Right forelimb (tissue), 1 donor: ENCODE measurements around the gene SASH1.
A peak's percentile ranks its signal among the peaks of the same experiment; 100 is the strongest.

Experiments used
- DNase-seq: peaks from one replicate; pipeline ENCODE4 v3.0.0-alpha.2; 2018

SASH1 gene

DNA sequence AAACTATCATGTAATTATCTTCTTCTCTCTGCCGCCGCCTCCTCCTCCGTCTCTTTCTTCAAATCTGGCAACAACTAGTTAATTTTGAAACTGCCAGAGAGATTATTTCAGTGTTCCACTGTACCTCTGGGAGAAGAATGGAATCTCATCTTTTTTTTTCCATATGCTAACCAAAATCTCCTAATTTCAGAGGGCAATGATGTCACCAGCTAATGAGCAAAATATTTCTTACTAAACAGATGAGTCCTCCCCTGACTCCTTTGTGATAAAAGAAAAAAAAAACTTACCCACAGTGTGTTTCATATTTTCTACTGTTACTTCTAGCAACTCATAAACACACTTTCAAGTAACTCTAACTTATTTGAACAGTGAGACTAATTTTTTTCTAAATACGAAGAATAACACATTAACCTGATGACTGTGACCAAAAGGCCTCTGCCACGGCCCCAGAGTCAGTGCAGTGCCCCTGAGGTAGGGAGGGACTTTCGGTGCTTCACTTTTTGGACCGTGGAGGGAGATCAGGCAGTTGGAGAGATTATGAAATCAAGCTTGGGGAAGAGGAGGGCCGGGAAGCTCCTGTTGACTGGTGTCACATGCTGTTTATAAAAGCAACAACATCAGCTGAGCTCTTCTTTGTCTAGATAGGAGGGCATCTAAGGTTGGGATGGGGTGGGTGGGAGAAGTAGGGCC, 159.6 kb downstream of the SASH1 start:
- DNase-seq, result no peak

DNA sequence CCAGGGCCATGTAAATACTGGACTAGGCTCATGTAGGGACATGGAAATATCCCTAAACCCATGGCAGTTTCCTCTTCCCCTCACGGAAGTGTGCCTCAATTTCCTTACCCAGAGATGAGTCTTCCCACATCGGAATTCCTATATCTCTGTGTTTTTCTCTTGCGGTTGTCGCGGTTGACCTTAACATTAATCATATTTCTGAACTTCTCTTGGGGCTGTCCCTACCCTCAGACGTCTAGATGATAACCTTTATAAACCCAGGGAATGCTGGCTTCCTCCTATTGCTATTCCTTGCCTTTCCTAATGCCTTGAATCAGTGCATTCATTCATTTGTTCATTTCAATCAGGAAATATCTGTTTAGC, 160.1 kb downstream of the SASH1 start:
- no peak for DNase-seq

DNA sequence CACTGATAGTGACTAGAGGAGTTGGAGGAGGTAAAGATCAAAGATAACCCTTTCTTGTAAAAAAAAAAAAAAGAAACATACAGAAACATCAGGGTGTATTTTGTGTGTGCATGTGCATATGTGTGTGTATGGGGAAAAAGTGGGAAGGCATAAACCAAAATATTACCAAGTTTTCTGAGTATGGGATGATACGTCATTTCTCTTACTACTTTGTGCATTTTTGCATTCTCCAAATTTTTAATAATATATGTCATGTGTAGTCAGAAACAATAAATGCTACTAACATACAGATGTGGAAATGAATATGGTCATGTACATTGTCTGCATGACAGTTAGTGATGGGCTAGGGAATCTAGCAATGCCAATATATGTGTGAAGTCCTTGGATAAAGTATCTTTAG, 161.1 kb downstream of the SASH1 start:
- DNase-seq, result no peak

DNA sequence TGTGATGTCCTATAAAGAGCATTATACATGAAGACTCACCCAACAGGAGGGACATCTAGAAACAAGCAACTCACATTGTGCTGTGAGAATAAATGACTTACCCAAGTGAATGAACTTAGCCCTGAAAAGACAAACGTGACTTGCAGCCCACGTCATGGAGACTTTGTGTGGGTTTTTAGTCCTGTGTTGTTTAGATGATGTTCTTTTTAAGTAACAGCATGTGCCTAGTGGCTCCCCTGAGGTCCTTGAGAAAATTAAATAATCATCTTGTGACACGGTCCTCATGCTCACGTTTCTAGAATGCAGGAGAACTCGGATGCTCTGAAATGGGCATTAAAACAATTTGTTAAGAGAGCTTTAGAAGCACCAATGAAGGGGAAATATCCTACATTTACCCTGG, 165.1 kb downstream of the SASH1 start:
- DNase-seq, result no peak

DNA sequence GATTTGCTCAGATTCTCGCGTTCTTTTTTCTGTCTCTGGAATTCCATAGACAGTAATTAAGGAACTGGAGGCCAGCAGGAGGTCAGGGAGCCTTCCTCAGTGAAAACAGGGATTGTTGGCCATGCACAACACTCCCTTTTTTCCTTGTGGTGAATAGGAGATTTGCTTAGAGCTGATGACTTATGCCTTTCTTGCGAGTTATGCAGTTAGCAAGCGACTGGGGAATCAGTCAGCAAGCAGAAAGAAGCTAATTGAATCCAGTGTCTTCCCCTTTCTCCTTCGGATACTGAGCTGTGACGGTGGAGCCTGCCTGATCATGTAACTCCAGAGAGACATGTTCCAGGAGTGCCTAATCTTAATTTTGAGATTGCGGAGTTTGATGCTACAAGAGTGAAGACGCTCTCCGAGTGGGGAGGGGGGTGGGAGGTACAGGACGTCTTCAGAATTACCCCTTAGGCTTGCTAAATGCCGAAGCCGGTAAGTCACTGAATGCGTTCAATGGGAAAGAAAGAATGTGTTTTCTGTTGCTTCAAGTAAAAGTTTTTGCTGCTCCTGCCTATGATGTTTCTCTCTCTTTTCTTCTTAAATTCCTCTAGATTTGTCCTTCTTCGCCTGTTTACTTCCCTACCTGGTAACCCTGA, 165.9 kb downstream of the SASH1 start:
- peak; percentile 73 for DNase-seq

DNA sequence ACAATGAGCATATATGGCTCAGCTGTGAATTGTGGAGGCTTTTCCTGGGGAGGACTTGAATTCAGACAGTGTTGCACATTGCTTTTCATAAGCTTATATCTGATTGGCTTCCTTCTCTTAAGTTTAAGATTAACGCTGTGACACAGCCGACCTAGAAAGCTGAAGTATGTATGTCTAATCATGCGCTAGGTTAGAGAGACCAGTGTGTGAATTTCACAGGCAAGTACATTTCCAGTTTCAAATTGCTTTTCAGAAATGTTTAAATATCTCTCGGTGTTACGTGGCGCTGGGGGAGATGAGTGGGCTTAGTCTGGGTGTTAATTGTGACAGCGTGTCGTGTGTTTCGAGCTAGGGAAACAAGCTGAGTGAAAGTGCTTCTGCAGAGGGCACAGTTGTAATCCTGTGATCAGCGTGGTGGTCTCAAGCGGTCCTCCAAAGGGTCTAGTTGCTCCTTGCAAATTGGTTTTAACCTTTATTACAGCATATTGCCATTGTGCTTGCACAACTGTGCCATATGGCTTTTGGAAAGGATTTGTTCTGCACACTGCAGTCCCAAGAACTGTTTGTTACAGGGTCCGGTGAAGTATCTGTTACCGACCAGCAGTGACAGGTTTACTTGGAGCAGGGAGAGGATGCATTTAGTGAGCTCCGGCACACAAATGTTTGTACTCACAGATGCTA, 166.6 kb downstream of the SASH1 start:
- DNase-seq, result peak; percentile 71

DNA sequence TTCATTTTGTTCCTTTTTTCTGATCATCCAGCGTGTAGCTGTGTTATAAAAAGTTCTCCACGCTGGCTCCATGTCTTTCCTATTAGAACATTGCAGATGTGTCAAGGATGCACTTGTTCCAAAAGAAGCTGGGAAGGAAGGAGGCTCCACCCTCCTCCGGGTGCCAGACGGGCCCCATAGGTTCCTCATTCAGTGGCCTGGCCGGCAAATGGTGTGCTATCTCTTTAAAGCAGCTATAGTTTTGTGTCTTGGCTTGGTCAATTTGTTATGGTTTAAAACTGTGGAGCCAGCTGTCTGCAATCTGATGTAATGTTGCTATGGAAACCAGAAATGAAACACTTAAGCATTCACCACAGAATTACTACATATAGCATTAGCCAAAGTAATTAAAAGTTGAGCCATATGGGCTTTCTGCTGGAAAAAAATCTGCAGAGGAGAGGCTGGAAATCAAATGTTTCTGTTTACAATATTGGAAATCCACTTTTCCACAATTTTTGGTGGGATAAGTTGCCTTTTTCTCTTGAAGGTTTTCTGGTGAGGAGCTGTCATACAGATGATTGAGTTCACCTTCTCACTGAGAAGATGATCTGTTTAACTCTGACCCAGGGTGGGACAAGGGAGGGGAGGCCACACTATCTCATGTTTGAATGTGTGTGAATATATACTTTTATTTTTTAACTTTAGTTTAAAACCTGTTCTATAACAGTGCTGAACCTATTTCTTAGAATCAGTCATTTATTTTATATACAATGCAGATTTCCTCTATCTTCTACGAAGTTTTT, 167.4 kb downstream of the SASH1 start:
- peak; percentile 92 for DNase-seq

DNA sequence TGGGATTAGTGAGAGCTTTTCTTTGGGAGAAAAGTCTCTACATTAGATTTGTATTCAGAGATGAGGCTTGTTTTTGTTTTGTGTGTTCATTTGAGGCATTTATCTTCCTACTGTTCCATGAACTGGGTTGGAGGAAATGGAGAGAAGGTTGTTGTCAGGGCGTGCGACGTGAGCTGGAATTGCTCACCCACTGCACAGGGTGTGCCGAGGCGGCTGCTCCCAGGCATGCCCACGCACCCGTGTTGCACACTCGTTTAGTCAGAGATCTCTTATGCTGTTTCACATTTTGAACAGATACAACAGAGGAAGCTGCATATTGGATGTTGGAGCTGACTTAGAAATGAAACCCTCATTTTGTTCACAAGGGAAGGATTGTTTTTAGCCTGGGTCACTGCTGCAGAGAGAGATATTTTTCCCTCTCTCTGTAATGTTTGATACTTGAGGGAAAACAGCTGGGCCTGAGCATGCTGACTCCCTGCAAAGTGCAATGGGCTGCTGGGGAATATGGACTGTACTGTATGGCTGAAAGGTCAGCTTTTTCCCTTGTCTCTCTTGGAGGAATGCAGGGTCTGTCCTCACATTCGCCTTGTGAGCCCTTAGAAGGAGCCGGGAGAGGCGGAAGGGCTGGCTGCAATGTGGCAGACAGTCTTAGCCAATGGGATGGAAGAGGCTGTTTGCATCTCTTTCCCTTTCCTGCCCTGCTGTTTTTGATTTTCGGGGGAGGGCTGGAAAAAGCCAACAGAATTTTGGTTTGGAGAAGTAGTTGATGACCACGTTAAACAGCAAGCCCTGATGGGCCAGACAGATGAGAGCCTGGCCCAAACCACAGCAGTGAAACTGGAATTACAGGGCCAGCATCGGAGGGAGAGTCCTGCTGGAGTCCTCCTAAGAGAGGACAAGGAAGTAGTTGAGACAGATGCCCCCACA, 170.8 kb downstream of the SASH1 start:
- peak; percentile 80 for DNase-seq

DNA sequence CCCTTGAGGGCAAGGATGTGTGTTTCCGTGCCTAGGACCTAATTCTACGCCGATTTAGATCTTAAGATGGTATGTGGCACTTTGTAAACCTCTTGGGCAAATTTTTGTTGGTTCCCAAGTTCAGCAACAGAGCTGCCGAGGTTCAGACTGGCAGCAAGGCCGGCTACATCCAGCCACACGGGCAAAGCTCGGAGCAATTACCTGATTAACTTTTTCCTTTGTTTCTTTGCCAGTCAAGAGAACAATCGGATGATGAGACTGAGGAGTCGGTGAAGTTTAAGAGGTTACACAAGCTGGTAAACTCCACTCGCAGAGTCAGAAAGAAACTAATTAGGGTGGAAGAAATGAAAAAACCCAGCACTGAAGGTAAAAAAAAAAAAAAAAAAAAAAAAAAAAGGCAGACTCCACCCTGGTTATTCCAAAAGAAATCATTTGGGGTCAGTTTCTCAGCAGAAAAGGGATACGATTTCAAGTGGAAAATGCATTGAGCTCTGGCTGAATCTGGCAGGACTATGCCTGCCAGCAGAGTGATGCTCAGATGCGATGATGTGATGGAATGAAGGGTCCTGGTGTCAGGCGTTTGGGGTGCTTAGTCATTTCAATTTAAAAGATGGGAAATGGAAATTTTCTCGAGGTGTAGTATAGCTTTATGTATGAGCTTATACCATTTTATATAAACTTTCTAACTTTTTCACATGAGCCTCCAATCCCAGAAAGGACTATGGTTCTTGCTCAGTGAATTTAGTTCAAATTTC, 171.6 kb downstream of the SASH1 start:
- DNase-seq, result no peak

DNA sequence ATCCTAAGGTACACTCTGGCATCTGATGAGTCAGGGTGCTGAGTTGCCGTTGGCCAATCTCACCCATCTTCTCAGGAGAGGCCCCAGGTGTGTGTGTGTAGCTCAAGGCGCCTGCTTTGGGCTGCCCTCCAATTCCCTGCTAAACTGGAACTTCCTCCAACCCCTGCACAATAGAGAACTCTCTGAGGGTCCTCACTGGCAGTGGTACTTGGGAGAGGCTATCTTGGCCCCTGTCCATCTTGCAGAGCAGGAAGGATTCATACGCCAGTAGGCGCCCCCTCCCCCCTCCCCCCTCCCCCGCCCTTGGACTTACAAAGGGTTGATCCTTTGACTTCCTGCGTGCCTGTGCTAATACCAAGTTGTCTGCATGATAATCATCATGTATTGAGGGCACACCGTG, 173.6 kb downstream of the SASH1 start:
- DNase-seq, result no peak

DNA sequence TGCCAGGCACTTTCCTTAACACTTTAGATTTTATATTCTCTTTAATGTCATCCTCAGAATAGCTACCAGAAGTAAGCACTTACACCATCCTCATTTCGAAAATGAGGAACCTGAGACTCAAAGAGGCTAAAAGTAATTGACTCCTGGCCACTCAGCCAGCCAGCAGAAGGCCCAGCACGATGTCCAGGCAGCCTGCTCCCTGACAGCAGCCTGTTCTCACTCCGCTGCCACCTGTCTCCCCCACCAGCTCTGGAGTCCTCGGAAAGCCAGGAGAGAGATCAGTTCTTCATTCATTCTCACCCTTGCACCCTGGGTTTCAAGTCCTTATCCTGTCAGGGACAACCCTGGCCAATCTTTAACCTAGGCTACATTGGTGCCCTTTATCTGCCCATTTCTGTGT, 174.0 kb downstream of the SASH1 start:
- no peak for DNase-seq

DNA sequence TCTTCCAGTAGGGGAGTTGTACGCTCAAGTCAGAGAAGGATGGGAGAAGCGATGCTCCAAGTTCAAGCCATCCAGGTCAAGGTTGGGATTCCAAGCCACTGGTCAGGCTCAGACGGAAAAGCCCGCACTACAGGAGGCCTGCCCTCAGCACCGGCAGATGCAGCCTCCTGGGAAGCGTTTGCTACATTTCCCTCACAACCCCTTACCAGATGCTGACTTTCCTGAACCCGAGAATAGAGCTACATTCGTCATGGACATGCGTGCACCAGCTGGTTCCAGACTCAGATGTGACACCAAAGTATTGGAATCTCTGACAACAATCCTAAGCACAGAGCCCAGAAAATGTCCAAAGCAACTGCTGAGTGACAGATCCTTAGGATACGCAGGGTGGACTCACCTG, 174.8 kb downstream of the SASH1 start:
- no peak for DNase-seq

DNA sequence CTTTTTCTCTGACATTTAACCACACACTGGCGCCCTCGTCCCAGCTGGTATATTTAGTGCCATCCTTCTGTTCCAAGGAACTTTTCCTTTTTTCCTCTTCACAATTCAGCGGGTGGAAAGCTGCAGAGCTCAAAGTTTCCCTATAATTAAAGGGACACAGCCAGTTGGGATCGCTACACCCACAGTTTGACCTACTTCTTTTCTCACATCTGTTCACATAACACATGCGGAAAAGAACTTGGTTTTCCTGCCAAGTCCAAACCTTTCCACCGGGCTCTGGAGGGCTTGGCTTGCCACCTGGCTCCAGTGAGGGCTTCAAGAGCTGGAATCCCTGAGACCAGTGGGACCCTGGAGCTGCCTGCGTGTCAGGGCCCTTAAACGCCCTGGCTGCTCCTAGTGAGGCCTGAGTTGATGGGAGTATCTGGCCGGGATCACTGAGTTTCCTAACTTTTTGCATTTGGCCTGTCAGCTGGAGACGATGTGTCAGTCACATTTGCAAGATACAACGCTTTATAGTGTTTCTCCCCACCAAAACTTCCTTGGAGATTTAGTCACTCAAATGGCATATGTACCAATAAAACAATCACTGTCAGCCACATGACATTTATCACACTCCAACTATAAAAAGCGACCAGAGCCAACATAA, 176.0 kb downstream of the SASH1 start:
- peak; percentile 84 for DNase-seq

DNA sequence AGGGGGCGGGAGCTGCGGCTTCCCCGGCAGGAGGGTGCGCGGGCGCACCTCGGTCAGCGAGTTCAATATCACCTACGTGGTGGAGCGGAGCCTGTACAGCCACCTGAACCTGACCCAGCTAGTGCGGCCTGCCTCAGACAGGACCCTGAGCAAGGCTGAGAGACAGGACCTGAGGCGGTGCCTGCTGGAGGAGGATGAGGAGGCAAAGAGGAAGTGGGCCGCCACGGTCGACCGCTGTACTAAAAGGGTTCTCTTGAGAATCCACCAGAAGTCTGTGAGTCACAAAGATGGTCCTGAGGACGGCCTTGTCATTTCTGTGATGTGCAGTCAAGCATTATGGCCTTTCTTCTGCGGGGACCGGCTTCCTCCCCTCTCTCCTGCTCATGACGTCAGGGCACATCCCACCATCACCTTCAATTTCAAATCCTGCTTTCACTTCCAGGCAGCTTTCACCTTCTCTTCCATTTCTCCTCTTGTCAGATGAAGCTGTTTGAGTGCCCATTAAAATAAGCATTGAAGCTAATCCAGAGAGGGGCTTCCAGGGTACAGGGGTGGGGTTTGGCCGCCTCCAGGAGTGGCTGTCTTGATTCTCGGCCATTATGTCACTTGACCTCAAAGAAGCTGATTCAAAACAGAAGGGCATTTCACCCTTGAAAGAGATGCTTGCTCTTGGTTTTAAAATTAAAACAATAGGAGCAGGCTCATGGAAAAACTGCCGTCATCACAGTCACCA, 177.6 kb downstream of the SASH1 start:
- DNase-seq, result no peak

DNA sequence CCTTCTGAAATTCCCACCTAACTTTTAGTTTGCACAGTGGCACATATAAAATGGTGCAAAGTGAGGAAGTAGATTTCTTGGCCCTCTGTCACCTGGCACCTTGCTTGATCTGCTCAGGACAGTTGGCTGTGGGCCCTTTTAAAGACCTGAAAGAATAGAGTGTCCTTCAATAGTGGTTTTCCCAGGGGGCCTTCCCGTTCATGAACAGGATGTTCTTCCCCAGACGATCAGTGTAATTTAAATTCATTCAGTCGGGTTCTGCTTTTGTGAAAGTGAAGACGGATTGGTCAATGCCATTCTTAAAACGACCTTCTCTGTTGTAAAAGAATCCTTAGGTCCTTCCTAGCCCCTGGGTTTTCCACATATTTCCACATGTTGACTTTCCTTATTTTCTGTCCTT, 178.5 kb downstream of the SASH1 start:
- no peak for DNase-seq

DNA sequence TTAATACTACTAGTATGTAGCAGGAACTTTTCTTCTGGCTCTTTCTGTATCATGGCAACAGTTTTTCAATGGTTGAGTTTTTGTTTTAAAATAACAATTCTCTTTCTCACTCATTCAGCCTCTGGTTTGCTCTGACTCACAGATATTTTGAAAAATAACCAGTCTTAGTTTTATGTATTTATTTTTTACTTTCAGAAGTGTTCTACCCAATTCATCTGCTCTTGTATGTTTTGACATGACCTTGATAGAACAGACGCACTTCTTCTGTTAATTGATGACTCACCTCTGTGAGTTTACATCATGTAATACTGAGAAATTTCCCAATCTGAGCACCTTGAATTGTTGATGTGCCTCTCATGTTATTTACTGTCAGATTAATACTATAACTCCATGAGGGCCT, 178.9 kb downstream of the SASH1 start:
- DNase-seq, result no peak

DNA sequence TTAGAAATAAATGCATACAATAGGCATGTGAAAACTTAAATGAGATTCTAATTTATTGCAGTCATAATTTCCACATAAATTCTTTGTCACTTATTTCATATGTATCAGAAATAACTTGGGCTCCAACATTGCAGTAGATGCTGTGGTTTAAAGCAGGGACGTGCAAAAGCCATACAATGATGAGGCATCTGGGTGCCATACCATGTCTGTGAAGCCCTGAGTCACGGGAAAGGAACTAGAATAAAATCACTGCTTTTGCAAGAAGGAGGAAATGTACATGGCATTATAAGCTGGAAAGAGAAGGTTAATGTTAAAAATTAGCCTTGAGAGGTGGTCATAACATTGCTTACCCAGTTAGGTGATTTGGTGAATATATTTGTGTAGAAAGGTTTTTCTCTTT, 180.4 kb downstream of the SASH1 start:
- DNase-seq, result no peak

DNA sequence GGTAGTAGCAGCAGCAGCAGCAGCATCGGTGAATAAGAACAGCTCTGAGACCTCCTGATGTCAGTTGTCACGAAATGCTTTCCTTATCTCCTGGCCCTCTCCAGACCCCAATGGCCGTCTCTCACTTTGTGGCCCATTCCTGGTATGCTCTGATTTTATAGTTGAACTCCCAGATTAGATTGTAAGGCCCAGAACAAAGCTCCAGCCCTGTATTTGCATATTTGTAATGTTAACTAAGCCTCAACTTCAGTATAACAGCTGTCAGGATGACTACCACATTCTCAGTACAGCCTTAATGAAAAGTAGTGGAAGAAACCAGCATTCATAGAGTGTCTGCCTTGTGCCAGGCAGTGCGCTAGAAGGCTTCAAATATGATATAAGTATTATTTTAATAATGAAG, 180.9 kb downstream of the SASH1 start:
- no peak for DNase-seq

DNA sequence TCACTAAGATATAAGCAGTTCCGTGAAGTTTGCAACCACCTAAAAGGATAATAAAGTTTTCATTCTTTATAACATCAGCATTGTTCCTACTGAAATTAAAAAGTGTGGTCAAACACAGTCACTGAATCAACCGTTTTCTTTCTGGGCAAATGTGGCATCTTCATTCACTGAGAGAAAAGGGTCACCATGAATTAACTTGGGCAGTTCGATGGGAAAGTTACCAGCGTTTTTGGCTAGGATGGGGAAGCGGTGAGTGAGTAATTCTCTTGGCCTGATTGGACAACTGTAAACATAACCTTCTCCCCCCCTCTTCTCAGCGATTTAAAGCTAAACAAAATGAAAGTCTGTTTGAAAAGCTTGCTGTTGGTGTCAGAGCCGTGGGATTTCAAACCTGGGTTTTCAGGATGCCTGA, 181.8 kb downstream of the SASH1 start:
- DNase-seq, result no peak

DNA sequence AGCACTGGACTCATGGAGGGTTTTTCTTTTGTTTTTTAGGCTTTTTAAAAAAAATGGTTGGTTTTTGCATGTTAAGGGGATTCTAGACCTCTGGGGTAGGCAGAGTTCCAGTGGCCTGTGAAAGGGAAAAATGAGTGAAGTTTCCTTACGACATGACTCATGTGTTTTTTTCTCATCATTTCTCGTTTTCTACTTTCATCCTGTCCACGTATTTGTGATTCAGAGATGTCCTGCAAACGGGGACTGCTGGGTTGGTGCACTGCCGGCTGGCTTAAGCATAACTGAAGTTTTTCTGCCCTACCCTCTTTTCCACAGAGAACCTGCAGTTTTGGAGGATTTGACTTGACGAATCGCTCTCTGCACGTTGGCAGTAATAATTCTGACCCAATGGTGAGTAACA, 182.3 kb downstream of the SASH1 start:
- DNase-seq, result no peak

DNA sequence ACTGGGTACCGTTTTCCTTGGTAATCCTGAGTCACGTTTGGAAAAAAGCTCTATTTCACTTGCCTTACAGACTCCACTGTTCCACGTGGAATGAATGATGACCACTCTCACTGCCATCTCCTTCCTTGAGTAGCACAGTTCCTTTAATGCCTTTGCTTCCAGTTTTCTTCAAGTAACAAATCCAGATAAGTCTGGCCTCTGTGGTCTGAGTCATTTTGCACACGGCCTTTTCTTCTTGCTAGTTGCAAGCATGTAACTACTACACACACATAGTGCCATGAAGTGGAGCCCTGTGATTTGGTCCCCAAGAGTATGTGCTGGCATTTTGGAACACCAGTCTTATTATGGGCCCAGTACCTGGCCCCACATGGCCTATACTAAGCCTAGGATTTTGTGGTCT, 182.8 kb downstream of the SASH1 start:
- no peak for DNase-seq
